Large intestine (tissue), 3 donors: ENCODE results near the gene TSPAN17. TPM values are rescaled to one million over a fixed set of nuclear protein-coding genes. Genes with fewer than 3 reads are reported as not detected.
A peak's percentile ranks its signal among the peaks of the same experiment; 100 is the strongest.

Experiments
- DNase-seq, 2 donors: peaks; one replicate each; pipeline versions ENCODE4 v3.0.0 to v3.0.0-alpha.2; 2013
- H3K27ac ChIP-seq: one replicate; pipeline ENCODE4 v1.5.1; 2013; ENCODE audit warnings: low read length
- H3K27me3 ChIP-seq: 2 replicates; pipeline ENCODE4 v1.6.1; 2013; ENCODE audit warnings: low read length; ENCODE audit not compliant: control insufficient read depth, insufficient read depth
- H3K36me3 ChIP-seq: 2 replicates; pipeline ENCODE4 v1.6.1; 2013; ENCODE audit warnings: low read length; ENCODE audit not compliant: control insufficient read depth, insufficient read depth
- H3K4me1 ChIP-seq: one replicate; pipeline ENCODE4 v1.6.1; 2013; ENCODE audit warnings: low read length; ENCODE audit not compliant: control insufficient read depth, insufficient read depth
- H3K4me3 ChIP-seq: one replicate; pipeline ENCODE4 v1.5.1; 2013; ENCODE audit warnings: low read length
- H3K9me3 ChIP-seq: one replicate; pipeline ENCODE4 v1.6.1; 2013; ENCODE audit warnings: mild to moderate bottlenecking, low read depth, low read length, moderate library complexity; ENCODE audit not compliant: control insufficient read depth
- WGBS: methylation state at CpG from one replicate; pipeline ENCODE4 v1.1.5; 2013; ENCODE audit warnings: low lambda C conversion rate; ENCODE audit not compliant: insufficient coverage; 5-methylcytosine and 5-hydroxymethylcytosine counted together
- polyA plus RNA-seq: library from polyadenylated mRNA; unstranded; fragments of 120-200 nt; gene quantifications from one replicate; pipeline ENCODE4 v1.2.1, GENCODE V29; 2013

Gene TSPAN17
- polyA plus RNA-seq, 1 donor = 25.7 TPM

- H3K27me3 ChIP-seq = peaks cover 18% of the 10 kb centered on the region
- H3K9me3 ChIP-seq = no peaks in the 10 kb centered on the region
- peaks cover 9% of the 10 kb centered on the region for H3K36me3 ChIP-seq
- H3K4me1 ChIP-seq = peaks cover 12% of the 10 kb centered on the region
- no peak overlapping the region for H3K4me3 ChIP-seq
- DNase-seq = no peak
- no peak overlapping the region for H3K27ac ChIP-seq
- 100% methylated on average over 1 of the region's 4 CpGs for WGBS
Observed at GRCh38 chr5:176659860-176660461, 12.7 kb downstream of the TSPAN17 start.

- no peak overlapping the region for H3K4me3 ChIP-seq
- DNase-seq = no peak
- H3K36me3 ChIP-seq = peaks cover 8% of the 10 kb centered on the region
- WGBS = no CpG with 5 or more reads among the region's 1 CpG
- peaks cover 12% of the 10 kb centered on the region for H3K4me1 ChIP-seq
- H3K27me3 ChIP-seq = peaks cover 23% of the 10 kb centered on the region
- no peaks in the 10 kb centered on the region for H3K9me3 ChIP-seq
- H3K27ac ChIP-seq = no peak overlapping the region
Observed at GRCh38 chr5:176660530-176660859, 13.2 kb downstream of the TSPAN17 start.

GRCh38 chr5:176660860-176661641 is 13.8 kb downstream of the TSPAN17 start:
- Histone ChIP-seq H3K9me3 (no peaks in the 10 kb centered on the region), H3K4me3 (no peak overlapping the region), H3K4me1 (peaks cover 12% of the 10 kb centered on the region), H3K27ac (no peak overlapping the region), H3K36me3 (peaks cover 8% of the 10 kb centered on the region), H3K27me3 (peaks cover 24% of the 10 kb centered on the region)
- no CpG with 5 or more reads among the region's 33 CpGs for WGBS
- DNase-seq = peak; percentile 56 to 75

- no peaks in the 10 kb centered on the region for H3K9me3 ChIP-seq
- peaks cover 12% of the 10 kb centered on the region for H3K4me1 ChIP-seq
- H3K27me3 ChIP-seq = peaks cover 24% of the 10 kb centered on the region
- no CpG with 5 or more reads among the region's 10 CpGs for WGBS
- H3K27ac ChIP-seq = no peak overlapping the region
- H3K4me3 ChIP-seq = no peak overlapping the region
- H3K36me3 ChIP-seq = peaks cover 7% of the 10 kb centered on the region
- no peak for DNase-seq
Observed at GRCh38 chr5:176661676-176662075, 14.4 kb downstream of the TSPAN17 start.

GRCh38 chr5:176662371-176663333 is 15.4 kb downstream of the TSPAN17 start:
- WGBS = no CpG with 5 or more reads among the region's 21 CpGs
- Histone ChIP-seq H3K27ac (no peak overlapping the region), H3K4me1 (peaks cover 12% of the 10 kb centered on the region)

GRCh38 chr5:176663566-176663965 is 16.3 kb downstream of the TSPAN17 start:
- no peaks in the 10 kb centered on the region for H3K36me3 ChIP-seq
- WGBS = no CpG with 5 or more reads among the region's 10 CpGs
- H3K27me3 ChIP-seq = peaks cover 28% of the 10 kb centered on the region
- no peak overlapping the region for H3K4me3 ChIP-seq
- peaks cover 8% of the 10 kb centered on the region for H3K4me1 ChIP-seq
- H3K9me3 ChIP-seq = no peaks in the 10 kb centered on the region
- DNase-seq = no peak
- no peak overlapping the region for H3K27ac ChIP-seq

More at GRCh38 chr5:176662371-176663333, 15.4 kb downstream of the TSPAN17 start:
- DNase-seq = no peak
- H3K27me3 ChIP-seq = peaks cover 24% of the 10 kb centered on the region
- H3K36me3 ChIP-seq = no peaks in the 10 kb centered on the region
- no peaks in the 10 kb centered on the region for H3K9me3 ChIP-seq
- H3K4me3 ChIP-seq = no peak overlapping the region

- Histone ChIP-seq H3K27ac (no peak overlapping the region), H3K9me3 (no peaks in the 10 kb centered on the region), H3K27me3 (peaks cover 28% of the 10 kb centered on the region), H3K4me1 (no peaks in the 10 kb centered on the region), H3K4me3 (no peak overlapping the region), H3K36me3 (no peaks in the 10 kb centered on the region)
- DNase-seq = no peak
- WGBS = no CpG with 5 or more reads among the region's 6 CpGs
Observed at GRCh38 chr5:176664479-176664878, 17.2 kb downstream of the TSPAN17 start.

- no CpG with 5 or more reads among the region's 19 CpGs for WGBS
- H3K4me3 ChIP-seq = no peak overlapping the region
- no peak for DNase-seq
- H3K27ac ChIP-seq = no peak overlapping the region
- no peaks in the 10 kb centered on the region for H3K36me3 ChIP-seq
- no peaks in the 10 kb centered on the region for H3K9me3 ChIP-seq
- no peaks in the 10 kb centered on the region for H3K4me1 ChIP-seq
- peaks cover 28% of the 10 kb centered on the region for H3K27me3 ChIP-seq
Observed at GRCh38 chr5:176664886-176665285, 17.6 kb downstream of the TSPAN17 start.

GRCh38 chr5:176665517-176665916 is 18.2 kb downstream of the TSPAN17 start:
- no peak overlapping the region for H3K27ac ChIP-seq
- 80% methylated on average over 2 of the region's 6 CpGs for WGBS
- no peaks in the 10 kb centered on the region for H3K36me3 ChIP-seq
- H3K27me3 ChIP-seq = peaks cover 28% of the 10 kb centered on the region
- no peaks in the 10 kb centered on the region for H3K9me3 ChIP-seq
- no peak overlapping the region for H3K4me3 ChIP-seq
- no peak for DNase-seq
- H3K4me1 ChIP-seq = peaks cover 2% of the 10 kb centered on the region

GRCh38 chr5:176667637-176668036 is 20.4 kb downstream of the TSPAN17 start:
- Histone ChIP-seq H3K36me3 (no peaks in the 10 kb centered on the region), H3K9me3 (no peaks in the 10 kb centered on the region), H3K4me1 (peaks cover 9% of the 10 kb centered on the region), H3K27me3 (peaks cover 25% of the 10 kb centered on the region), H3K4me3 (no peak overlapping the region), H3K27ac (no peak overlapping the region)
- no peak for DNase-seq
- WGBS = 70% methylated on average over 2 of the region's 7 CpGs
